HL-60 (cell line): ENCODE measurements around the gene TMC5.

Experiments used
- CTCF ChIP-seq: IDR thresholded peaks from one replicate; pipeline ENCODE4 v1.5.1; 2011; ENCODE audit warnings: low read length, control low read depth, inconsistent platforms; ENCODE audit not compliant: insufficient read depth
- GABPA ChIP-seq: IDR thresholded peaks from 2 replicates; pipeline ENCODE4 v1.6.1; 2012; ENCODE audit warnings: low read depth
- REST ChIP-seq: IDR thresholded peaks from 2 replicates; pipeline ENCODE4 v1.6.1; 2012; ENCODE audit warnings: low read depth; ENCODE audit not compliant: insufficient replicate concordance

GRCh38 chr16:19490619-19491018 lies 72.9 kb downstream of the TMC5 start:
- no peak for TF ChIP-seq REST
- no peak for TF ChIP-seq CTCF
- no peak for TF ChIP-seq GABPA
